ENCODE data around the gene FXR2.

FXR2 gene

GRCh38 chr17:7654832-7655540, 40.3 kb upstream of the FXR2 start:
- no peak overlapping the region for H2BK120ac ChIP-seq (ENCODE audit: low read depth, low read length)
- no peak overlapping the region for H3K14ac ChIP-seq (ENCODE audit: low read length)
- H3K9ac ChIP-seq (ENCODE audit: low read depth, low read length, poor library complexity): no peak overlapping the region
- H3K36me3 ChIP-seq (replicated peaks in 1 of 2; ENCODE audit: control insufficient read depth in 2 of 2, insufficient read depth in 2 of 2, low read length in 2 of 2): peaks cover 2 to 7% of the 10 kb centered on the region in 2 donors
- H4K8ac ChIP-seq (ENCODE audit: low read depth, low read length): no peak overlapping the region
- H3K4me1 ChIP-seq (ENCODE audit: control insufficient read depth in 2 of 2, insufficient read depth in 1 of 2, low read depth in 1 of 2, low read length in 2 of 2): peaks cover 18 to 26% of the 10 kb centered on the region in 2 donors
- no CpG with 5 or more reads among the region's 16 CpGs for WGBS, 2 donors (ENCODE audit: extremely low coverage in 2 of 2, insufficient read length in 2 of 2, insufficient replicate concordance in 1 of 2)
- no peak overlapping the region for H3K23ac ChIP-seq (ENCODE audit: low read depth, low read length, poor library complexity)
- H3K18ac ChIP-seq (ENCODE audit: low read length): peak overlapping the region; percentile 22
- H3K27ac ChIP-seq (replicated peaks; ENCODE audit: low read length): no peak overlapping the region
- H3K9me3 ChIP-seq (replicated peaks in 1 of 2; ENCODE audit: control insufficient read depth in 2 of 2, insufficient read depth in 1 of 2, low read depth in 1 of 2, low read length in 2 of 2): no peaks in the 10 kb centered on the region
- peak overlapping the region; percentile 97 for H2BK12ac ChIP-seq (ENCODE audit: low read length)
- H3K4ac ChIP-seq (ENCODE audit: low read length): no peak overlapping the region
- H3K4me2 ChIP-seq (ENCODE audit: insufficient read depth, low read length, poor library complexity, severe bottlenecking): no peak overlapping the region
- no peak overlapping the region for H2BK5ac ChIP-seq (ENCODE audit: low read length)
- H3K79me1 ChIP-seq (ENCODE audit: low read depth, low read length): no peaks in the 10 kb centered on the region
- no peak overlapping the region for H4K91ac ChIP-seq (ENCODE audit: low read depth, low read length, poor library complexity)
- peak overlapping the region; percentile 38 for H2AK5ac ChIP-seq (ENCODE audit: low read depth, low read length)
- H2AFZ ChIP-seq (ENCODE audit: low read length): no peak overlapping the region
- no peak for DNase-seq (ENCODE audit: low spot score)
- H3K4me3 ChIP-seq (ENCODE audit: low read length in 2 of 2): no peak overlapping the region
- peak overlapping the region; percentile 49 for H2BK15ac ChIP-seq (ENCODE audit: low read length)
- peaks cover 0 to 4% (median 0%) of the 10 kb centered on the region in 3 experiments for H3K27me3 ChIP-seq (ENCODE audit: control insufficient read depth in 3 of 3, insufficient read depth in 3 of 3, low read depth in 1 of 3, low read length in 3 of 3)

GRCh38 chr17:7652388-7653356, 38.0 kb upstream of the FXR2 start:
- no CpG with 5 or more reads among the region's 12 CpGs for WGBS, 2 donors (ENCODE audit: extremely low coverage in 2 of 2, insufficient read length in 2 of 2, insufficient replicate concordance in 1 of 2)
- Histone ChIP-seq H3K23ac (ENCODE audit: low read depth, low read length, poor library complexity) (no peak overlapping the region), H3K18ac (ENCODE audit: low read length) (peak overlapping the region; percentile 32), H4K91ac (ENCODE audit: low read depth, low read length, poor library complexity) (no peak overlapping the region), H2BK120ac (ENCODE audit: low read depth, low read length) (no peak overlapping the region), H3K27me3 (ENCODE audit: control insufficient read depth in 3 of 3, insufficient read depth in 3 of 3, low read depth in 1 of 3, low read length in 3 of 3) (peaks cover 0 to 5% (median 0%) of the 10 kb centered on the region in 3 experiments), H2AK5ac (ENCODE audit: low read depth, low read length) (peak overlapping the region; percentile 53), H3K9me3 (replicated peaks in 1 of 2; ENCODE audit: control insufficient read depth in 2 of 2, insufficient read depth in 1 of 2, low read depth in 1 of 2, low read length in 2 of 2) (no peaks in the 10 kb centered on the region), H3K4ac (ENCODE audit: low read length) (no peak overlapping the region), H3K4me3 (ENCODE audit: low read length in 2 of 2) (peak overlapping the region; percentile 65 to 89), H3K9ac (ENCODE audit: low read depth, low read length, poor library complexity) (no peak overlapping the region), H2BK12ac (ENCODE audit: low read length) (no peak overlapping the region), H3K4me1 (ENCODE audit: control insufficient read depth in 2 of 2, insufficient read depth in 1 of 2, low read depth in 1 of 2, low read length in 2 of 2) (peaks cover 17 to 24% of the 10 kb centered on the region in 2 donors), H3K79me1 (ENCODE audit: low read depth, low read length) (no peaks in the 10 kb centered on the region), H2BK5ac (ENCODE audit: low read length) (no peak overlapping the region), H3K14ac (ENCODE audit: low read length) (no peak overlapping the region), H2AFZ (ENCODE audit: low read length) (peak overlapping the region; percentile 90), H2BK15ac (ENCODE audit: low read length) (peak overlapping the region; percentile 8), H3K27ac (replicated peaks; ENCODE audit: low read length) (no peak overlapping the region), H4K8ac (ENCODE audit: low read depth, low read length) (no peak overlapping the region), H3K4me2 (ENCODE audit: insufficient read depth, low read length, poor library complexity, severe bottlenecking) (peak overlapping the region; percentile 100), H3K36me3 (replicated peaks in 1 of 2; ENCODE audit: control insufficient read depth in 2 of 2, insufficient read depth in 2 of 2, low read length in 2 of 2) (peaks cover 2 to 7% of the 10 kb centered on the region in 2 donors)
- no peak for DNase-seq (ENCODE audit: low spot score)

GRCh38 chr17:7651665-7652387, 37.1 kb upstream of the FXR2 start:
- Histone ChIP-seq H2BK120ac (ENCODE audit: low read depth, low read length) (peak overlapping the region; percentile 22), H3K4ac (ENCODE audit: low read length) (no peak overlapping the region), H3K18ac (ENCODE audit: low read length) (peak overlapping the region; percentile 98), H2BK5ac (ENCODE audit: low read length) (peak overlapping the region; percentile 57), H3K14ac (ENCODE audit: low read length) (peak overlapping the region; percentile 95), H4K91ac (ENCODE audit: low read depth, low read length, poor library complexity) (no peak overlapping the region), H3K4me1 (ENCODE audit: control insufficient read depth in 2 of 2, insufficient read depth in 1 of 2, low read depth in 1 of 2, low read length in 2 of 2) (peaks cover 11 to 16% of the 10 kb centered on the region in 2 donors), H4K8ac (ENCODE audit: low read depth, low read length) (no peak overlapping the region), H3K27ac (replicated peaks; ENCODE audit: low read length) (no peak overlapping the region), H3K79me1 (ENCODE audit: low read depth, low read length) (no peaks in the 10 kb centered on the region), H3K27me3 (ENCODE audit: control insufficient read depth in 3 of 3, insufficient read depth in 3 of 3, low read depth in 1 of 3, low read length in 3 of 3) (peaks cover 0 to 5% (median 0%) of the 10 kb centered on the region in 3 experiments), H3K9me3 (replicated peaks in 1 of 2; ENCODE audit: control insufficient read depth in 2 of 2, insufficient read depth in 1 of 2, low read depth in 1 of 2, low read length in 2 of 2) (no peaks in the 10 kb centered on the region), H3K4me2 (ENCODE audit: insufficient read depth, low read length, poor library complexity, severe bottlenecking) (peak overlapping the region; percentile 100), H3K9ac (ENCODE audit: low read depth, low read length, poor library complexity) (peak overlapping the region; percentile 86), H2AFZ (ENCODE audit: low read length) (peak overlapping the region; percentile 90), H3K23ac (ENCODE audit: low read depth, low read length, poor library complexity) (peak overlapping the region; percentile 97), H3K4me3 (ENCODE audit: low read length in 2 of 2) (peak overlapping the region; percentile 65 to 89), H2BK15ac (ENCODE audit: low read length) (peak overlapping the region; percentile 8), H2AK5ac (ENCODE audit: low read depth, low read length) (peak overlapping the region; percentile 53), H2BK12ac (ENCODE audit: low read length) (no peak overlapping the region), H3K36me3 (replicated peaks in 1 of 2; ENCODE audit: control insufficient read depth in 2 of 2, insufficient read depth in 2 of 2, low read length in 2 of 2) (peaks cover 2 to 7% of the 10 kb centered on the region in 2 donors)
- no CpG with 5 or more reads among the region's 54 CpGs for WGBS, 2 donors (ENCODE audit: extremely low coverage in 2 of 2, insufficient read length in 2 of 2, insufficient replicate concordance in 1 of 2)
- DNase-seq (ENCODE audit: low spot score): peak; percentile 40

Measured in neuronal stem cell (in vitro differentiated cells).